NCI-H2171 (cell line): ENCODE data around the gene DHRSX.
"Not testable (repeated sequence)": the region's sequence is repeated elsewhere in the genome, so short reads cannot be mapped to it uniquely, and the experiment has no call there.

Source experiments
- DNase-seq: peaks from one replicate; lab custom pipeline; 2025; lab: John Stamatoyannopoulos, UW

Gene DHRSX

GRCh38 chrX:2424317-2424716 lies 76.5 kb downstream of the DHRSX start:
- no peak for DNase-seq

- no peak for DNase-seq
These were observed 76.9 kb downstream of the DHRSX start for GRCh38 chrX:2423899-2424298.

GRCh38 chrX:2423282-2423681 lies 77.5 kb downstream of the DHRSX start:
- no peak for DNase-seq

GRCh38 chrX:2419418-2419817 lies 81.4 kb downstream of the DHRSX start:
- not testable (repeated sequence) for DNase-seq

- no peak for DNase-seq
These were observed 82.8 kb downstream of the DHRSX start for GRCh38 chrX:2418000-2418399.

GRCh38 chrX:2416851-2417604 lies 83.7 kb downstream of the DHRSX start:
- DNase-seq = no peak

- no peak for DNase-seq
These were observed 86.4 kb downstream of the DHRSX start for GRCh38 chrX:2414384-2414783.

GRCh38 chrX:2413969-2414368 lies 86.8 kb downstream of the DHRSX start:
- DNase-seq = no peak

- no peak for DNase-seq
These were observed 88.6 kb downstream of the DHRSX start for GRCh38 chrX:2412131-2412530.

GRCh38 chrX:2410279-2411020 lies 90.3 kb downstream of the DHRSX start:
- DNase-seq = no peak

GRCh38 chrX:2409796-2410195 lies 91.0 kb downstream of the DHRSX start:
- no peak for DNase-seq

GRCh38 chrX:2408856-2409255 lies 91.9 kb downstream of the DHRSX start:
- DNase-seq = no peak

- DNase-seq = no peak
These were observed 93.8 kb downstream of the DHRSX start for GRCh38 chrX:2406891-2407518.

- no peak for DNase-seq
These were observed 96.0 kb downstream of the DHRSX start for GRCh38 chrX:2404776-2405175.

- DNase-seq = no peak
These were observed 98.5 kb downstream of the DHRSX start for GRCh38 chrX:2402361-2402690.

- no peak for DNase-seq
These were observed 99.0 kb downstream of the DHRSX start for GRCh38 chrX:2401590-2402360.

GRCh38 chrX:2401201-2401589 lies 99.6 kb downstream of the DHRSX start:
- DNase-seq = no peak

- DNase-seq = no peak
These were observed 102.6 kb downstream of the DHRSX start for GRCh38 chrX:2398064-2398656.

GRCh38 chrX:2397229-2398063 lies 103.3 kb downstream of the DHRSX start:
- no peak for DNase-seq

GRCh38 chrX:2395261-2395992 lies 105.3 kb downstream of the DHRSX start:
- no peak for DNase-seq
